ENCODE results near the gene U2AF2.

Gene U2AF2

DNA sequence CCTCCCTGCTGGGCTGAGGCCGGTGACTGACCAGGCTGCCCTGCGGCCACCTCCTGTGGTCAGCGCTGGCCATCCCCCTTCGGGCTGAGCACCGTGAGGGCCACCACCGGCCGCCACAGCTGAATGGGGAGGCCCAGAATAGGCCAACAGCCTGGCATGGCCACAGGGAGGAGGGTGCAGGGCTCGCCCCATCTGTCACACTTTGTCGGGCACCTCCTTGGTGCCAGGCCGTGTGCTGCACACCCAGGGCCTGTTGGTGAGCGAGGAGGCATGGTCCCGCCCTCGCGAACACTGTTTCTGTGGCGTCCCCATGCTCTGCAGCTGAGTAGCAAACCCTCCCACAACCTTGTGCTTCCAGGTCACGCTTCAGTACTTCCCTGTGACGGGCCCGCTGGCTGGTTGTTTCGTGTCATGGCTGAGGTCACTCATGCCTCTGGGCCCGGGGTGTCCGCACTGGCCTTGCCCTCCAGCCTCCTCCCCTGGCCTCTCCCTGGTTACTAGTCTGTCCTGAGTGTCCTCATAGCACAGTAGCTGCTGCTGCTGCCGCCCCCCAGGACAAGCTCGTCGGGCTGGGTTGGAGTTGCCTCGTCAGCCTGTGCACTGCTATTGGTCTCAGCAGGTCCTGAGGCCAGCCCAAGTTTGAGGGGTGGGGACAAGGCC, 35.4 kb downstream of the U2AF2 start:
- no peak for DNase-seq (ENCODE audit: low read depth in 2 of 2)
- TF ChIP-seq, protein P1, sequence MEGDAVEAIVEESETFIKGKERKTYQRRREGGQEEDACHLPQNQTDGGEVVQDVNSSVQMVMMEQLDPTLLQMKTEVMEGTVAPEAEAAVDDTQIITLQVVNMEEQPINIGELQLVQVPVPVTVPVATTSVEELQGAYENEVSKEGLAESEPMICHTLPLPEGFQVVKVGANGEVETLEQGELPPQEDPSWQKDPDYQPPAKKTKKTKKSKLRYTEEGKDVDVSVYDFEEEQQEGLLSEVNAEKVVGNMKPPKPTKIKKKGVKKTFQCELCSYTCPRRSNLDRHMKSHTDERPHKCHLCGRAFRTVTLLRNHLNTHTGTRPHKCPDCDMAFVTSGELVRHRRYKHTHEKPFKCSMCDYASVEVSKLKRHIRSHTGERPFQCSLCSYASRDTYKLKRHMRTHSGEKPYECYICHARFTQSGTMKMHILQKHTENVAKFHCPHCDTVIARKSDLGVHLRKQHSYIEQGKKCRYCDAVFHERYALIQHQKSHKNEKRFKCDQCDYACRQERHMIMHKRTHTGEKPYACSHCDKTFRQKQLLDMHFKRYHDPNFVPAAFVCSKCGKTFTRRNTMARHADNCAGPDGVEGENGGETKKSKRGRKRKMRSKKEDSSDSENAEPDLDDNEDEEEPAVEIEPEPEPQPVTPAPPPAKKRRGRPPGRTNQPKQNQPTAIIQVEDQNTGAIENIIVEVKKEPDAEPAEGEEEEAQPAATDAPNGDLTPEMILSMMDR (IDR thresholded peaks at IDR 0.05; ENCODE audit: low read depth, low read length): no peak
- H3K4me3 ChIP-seq (replicated peaks in 1 of 2; ENCODE audit: low read depth in 2 of 2, low read length in 2 of 2): no peak overlapping the region

DNA sequence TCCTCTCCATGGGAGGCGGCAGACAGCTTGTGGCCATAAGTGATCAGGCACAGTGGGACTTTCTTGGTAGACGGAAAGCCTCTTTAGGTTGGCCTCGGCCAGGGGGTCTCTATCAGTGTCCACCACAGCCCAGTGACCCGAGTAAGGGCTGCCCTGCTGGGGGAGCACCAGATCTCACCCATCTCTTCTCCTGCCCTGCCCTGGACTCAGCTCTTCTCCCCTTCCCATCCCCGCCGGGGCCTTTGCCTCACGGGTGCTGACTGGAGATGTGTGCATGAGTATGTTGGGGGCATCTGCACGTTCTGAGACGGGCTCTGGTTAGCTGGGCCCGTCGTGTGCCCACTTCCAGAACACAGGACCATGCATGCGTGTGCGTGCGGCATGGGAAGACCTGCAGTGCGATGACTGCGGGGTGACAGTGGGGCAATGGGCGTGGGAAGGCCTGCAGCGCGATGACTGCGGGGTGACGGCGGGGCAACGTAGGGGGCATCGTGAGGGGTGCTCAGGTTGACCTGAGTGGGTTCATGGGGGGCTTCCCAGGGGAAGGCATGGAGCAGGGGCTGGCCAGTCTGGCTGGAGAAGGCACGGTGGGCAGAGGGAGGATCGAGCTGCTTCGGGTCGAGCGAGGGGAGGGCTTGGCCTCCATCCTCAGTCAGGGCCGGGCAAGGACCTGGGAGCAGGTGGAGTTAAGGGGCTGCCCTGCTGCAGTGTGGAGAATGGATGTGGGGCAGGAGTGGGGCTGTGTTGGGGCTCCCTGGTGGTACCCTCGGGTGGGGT, 36.1 kb downstream of the U2AF2 start:
- no peak overlapping the region for H3K4me3 ChIP-seq (replicated peaks in 1 of 2; ENCODE audit: low read depth in 2 of 2, low read length in 2 of 2)
- TF ChIP-seq, protein P1 (IDR thresholded peaks at IDR 0.05; ENCODE audit: low read depth, low read length): no peak
- DNase-seq (ENCODE audit: low read depth in 2 of 2): no peak

- H3K4me3 ChIP-seq (replicated peaks in 1 of 2; ENCODE audit: low read depth in 2 of 2, low read length in 2 of 2): no peak overlapping the region
- TF ChIP-seq, protein P1 (IDR thresholded peaks at IDR 0.05; ENCODE audit: low read depth, low read length): no peak
- DNase-seq (ENCODE audit: low read depth in 2 of 2): no peak
Measured at GRCh38 chr19:55691561-55692481, 37.0 kb downstream of the U2AF2 start.

GRCh38 chr19:55692681-55693081, 37.8 kb downstream of the U2AF2 start:
- TF ChIP-seq, protein P1 (IDR thresholded peaks at IDR 0.05; ENCODE audit: low read depth, low read length): no peak
- H3K4me3 ChIP-seq (replicated peaks in 1 of 2; ENCODE audit: low read depth in 2 of 2, low read length in 2 of 2): no peak overlapping the region
- DNase-seq (ENCODE audit: low read depth in 2 of 2): no peak

DNA sequence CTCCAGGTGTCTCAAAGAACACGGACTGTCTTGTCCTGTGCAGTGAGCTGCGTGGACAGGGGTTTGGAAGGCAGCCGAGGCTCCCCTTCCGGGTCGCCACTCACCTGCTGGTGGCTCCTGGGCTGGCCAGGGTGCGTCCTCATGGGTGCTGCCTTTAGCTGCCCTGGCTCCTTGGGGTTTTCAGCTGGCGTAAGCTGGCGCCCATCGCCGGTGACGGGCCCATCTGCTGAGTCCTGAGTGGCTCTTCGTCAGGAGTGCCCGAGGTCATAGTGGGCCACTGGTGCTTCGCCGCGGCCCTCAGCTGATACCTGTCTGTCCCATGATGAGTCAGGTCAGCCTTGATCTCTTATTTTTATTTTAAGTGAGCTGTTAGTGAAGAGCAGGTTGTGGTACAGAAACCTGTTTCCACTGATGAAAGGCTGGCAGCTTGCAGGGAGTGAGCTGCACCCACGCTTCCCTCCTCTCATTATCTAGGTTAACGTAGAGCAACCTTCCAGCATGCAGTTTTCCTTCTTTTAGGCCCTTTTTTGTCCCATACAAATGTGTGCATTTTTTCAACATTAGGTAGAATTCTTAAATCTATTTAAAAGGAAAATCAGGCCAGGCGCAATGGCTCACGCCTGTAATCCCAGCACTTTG, 38.6 kb downstream of the U2AF2 start:
- no peak overlapping the region for H3K4me3 ChIP-seq (replicated peaks in 1 of 2; ENCODE audit: low read depth in 2 of 2, low read length in 2 of 2)
- no peak for DNase-seq (ENCODE audit: low read depth in 2 of 2)
- TF ChIP-seq, protein P1 (IDR thresholded peaks at IDR 0.05; ENCODE audit: low read depth, low read length): no peak

DNA sequence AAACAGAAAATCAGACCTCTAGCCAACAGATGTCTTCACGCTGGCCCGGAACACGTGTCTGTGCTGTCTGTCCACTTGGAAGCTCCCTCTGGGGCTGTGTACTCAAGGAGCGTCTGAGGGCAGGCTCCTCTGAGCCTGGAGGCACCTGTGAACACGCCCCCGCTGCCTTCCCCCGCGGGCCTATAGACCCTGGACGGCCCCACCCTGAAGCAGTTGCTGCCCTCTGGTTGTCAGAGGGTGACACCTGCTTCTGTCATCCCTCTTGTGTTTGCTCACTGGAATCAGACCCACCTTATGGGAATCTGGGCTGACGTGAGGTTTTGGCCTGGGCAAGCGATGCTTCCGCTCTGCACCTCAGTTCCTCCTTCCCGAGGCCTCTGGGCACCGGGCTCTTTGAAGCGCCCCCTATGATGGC, 39.4 kb downstream of the U2AF2 start:
- no peak overlapping the region for H3K4me3 ChIP-seq (replicated peaks in 1 of 2; ENCODE audit: low read depth in 2 of 2, low read length in 2 of 2)
- TF ChIP-seq, protein P1 (IDR thresholded peaks at IDR 0.05; ENCODE audit: low read depth, low read length): no peak
- DNase-seq (ENCODE audit: low read depth in 2 of 2): no peak
